Ecto neural progenitor cell (in vitro differentiated cells): ENCODE measurements around the gene FNDC3B.

Source experiments
- DNase-seq: peaks from one replicate; pipeline ENCODE4 v3.0.0-alpha.2; 2018; ENCODE audit warnings: low spot score

FNDC3B gene

DNA sequence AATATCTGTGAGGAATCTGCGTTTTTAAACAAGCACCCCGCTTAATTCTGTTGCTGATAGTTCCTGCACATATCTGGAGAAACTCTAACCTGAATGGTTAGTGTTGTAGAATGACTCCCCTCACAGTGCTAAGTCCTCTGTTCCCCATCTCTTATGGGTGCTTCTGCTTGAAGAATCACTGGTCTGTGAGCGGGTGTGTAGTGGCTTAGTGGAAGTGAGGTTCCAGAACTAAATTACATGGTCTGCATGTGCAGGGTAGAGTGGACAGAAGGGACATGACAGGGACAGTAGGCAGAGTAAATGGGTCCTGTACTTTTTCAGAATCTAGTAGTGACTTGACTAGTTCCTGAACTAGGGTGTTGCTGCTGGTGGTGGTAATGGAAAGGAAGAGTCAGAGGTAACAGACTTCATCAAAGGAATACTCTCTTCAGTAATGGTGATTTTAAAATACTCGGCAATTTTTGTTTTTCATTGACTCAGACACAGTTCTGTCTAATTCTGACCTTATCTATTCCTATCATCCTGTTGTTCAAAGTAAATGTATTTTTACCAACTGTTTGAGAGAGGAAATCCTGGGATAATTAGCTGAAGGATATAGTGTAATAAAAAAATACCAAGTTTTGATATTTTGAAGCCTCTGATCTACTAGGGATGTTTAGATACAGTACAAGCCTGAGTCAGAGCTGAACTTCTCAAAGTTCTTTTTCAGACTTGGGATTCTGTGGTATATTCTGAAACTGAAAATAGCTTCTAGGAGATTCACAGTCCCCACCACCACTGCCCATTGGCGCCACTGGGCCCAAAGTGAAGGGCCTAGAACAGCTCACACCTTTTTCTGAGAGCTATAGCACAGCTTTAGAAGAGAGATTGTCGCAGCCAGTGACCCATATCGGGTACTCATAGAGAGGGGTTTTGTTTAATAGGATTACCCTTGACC is 55.5 kb downstream of the FNDC3B start:
- no peak for DNase-seq

DNA sequence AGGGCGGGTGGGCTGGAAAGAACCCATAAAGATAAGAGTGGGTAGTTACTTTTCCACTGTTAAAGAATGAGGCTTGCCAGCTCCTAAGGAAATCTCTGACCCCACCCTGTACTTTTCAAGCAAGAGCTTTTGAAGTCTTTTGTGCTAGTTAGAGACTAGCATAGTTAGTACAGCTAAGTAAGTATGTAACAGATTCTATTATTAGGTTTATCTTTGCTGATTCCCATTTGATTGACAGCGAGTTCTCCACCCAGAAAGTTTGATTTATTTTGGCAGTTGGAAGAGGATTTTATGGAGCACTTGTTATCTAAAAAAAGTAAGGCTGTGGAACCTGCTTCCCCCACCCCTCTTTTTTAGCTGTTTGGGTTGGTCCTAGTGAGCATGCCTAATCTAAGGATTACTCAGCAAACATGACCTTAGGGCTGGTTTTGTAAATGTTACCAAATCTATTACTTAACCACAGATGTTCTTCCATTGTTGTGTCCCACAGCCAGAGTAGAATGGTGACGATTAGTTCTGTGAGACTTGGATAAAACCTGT is 57.6 kb downstream of the FNDC3B start:
- no peak for DNase-seq

DNA sequence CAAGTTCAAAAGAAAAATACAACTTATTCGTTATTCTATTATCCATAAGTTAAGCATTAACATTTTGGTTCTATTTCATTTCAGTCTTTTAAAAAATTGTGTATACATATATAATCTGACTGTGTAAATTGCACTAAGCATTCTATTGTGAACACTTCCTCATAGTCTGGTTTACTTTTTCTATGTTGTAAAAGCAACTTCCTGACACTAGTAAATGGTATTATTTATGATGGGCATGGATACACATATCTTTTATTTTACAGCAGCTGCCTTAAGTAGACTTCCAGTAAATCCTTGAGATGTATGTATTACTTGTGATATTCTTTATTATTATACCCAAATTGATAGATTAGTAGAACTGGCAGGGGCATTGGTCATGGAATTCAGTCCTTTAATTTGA is 58.2 kb downstream of the FNDC3B start:
- DNase-seq: no peak

DNA sequence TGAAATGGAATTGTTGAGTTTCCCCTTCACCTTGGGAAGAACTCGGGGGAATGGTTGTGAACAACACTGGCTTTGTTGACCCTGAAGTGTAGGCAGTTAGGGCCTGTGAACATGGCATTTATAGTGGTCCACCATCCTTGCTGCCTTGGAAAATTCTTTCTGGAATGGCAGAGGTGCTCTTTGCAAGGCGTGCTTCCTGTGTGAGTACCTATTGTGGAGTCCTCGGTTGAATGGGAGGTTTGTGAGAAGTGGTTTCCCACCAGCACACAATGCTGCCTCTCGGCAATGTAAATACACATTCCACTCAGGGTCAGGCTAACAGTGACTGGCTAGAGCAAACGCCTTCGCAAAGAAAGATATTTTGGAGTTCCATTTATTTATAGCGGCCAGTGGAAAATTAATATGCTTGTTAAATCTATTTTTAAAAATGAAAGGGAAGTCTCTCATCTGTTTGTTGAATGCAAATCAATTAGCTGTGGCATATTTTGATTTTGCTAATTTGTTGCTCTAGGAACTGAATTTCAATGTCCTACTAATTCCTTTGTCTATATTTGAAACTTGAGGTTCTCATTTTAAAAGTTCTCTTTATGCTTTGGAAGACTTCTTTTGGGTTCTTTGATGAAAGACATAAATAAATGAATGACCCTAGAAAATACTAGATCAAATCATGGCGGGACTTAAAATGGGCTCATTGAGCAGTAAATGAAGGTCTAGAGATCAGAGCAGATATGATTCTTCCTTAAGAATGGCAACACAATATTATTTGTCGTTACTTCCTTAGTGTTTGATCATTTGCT is 59.5 kb downstream of the FNDC3B start:
- no peak for DNase-seq

DNA sequence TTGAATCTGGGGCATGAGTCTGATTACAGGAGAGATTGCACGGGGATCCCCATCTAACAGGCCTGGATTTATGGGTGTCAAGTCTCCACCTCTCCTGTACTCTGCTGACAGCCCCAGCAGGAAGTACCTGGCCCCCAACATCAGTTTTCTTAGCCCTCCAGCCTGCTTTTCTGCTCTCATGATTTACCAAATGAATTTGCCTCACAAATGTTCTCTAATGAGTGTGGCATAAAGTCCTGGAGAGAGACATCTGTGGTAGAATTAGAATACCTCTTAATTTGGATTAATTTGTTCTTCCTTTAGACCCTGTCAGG is 60.1 kb downstream of the FNDC3B start:
- no peak for DNase-seq

DNA sequence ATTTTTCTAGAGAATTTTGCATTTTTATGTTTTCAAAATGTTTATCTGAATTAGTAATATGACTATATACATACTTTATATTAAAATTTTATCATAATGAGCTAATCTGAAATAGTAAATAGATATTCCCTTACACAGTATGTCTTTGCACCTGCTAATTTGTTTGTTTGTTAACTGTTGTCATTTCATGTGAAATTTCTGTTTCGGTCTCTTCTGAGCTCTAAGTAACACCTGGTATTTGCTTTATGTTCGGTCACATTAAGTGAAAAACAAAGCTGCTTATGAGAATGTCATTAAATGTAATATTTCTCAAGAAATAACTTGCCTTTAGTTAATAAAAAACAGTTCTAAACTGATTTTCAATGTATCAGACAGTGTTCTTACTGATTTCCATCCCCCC is 61.1 kb downstream of the FNDC3B start:
- DNase-seq: no peak

DNA sequence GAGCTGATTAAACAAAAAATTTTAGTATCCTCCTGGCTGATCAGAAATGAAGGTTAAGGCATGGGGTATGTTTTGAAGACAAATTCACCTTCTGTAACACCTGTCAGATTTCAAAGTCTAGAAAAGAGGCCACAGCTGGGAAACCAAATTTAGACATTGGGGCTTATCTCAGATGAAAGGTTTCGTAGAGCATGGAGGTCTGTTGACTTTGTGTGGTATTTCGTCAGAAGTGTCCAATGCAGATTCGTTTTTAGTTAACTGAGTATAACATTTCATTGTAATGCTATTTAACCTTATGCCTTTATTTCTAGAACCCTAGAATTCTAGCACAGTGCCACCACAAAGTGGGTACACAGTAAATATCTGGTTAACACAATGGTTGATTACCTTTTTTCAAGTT is 61.7 kb downstream of the FNDC3B start:
- DNase-seq: no peak

DNA sequence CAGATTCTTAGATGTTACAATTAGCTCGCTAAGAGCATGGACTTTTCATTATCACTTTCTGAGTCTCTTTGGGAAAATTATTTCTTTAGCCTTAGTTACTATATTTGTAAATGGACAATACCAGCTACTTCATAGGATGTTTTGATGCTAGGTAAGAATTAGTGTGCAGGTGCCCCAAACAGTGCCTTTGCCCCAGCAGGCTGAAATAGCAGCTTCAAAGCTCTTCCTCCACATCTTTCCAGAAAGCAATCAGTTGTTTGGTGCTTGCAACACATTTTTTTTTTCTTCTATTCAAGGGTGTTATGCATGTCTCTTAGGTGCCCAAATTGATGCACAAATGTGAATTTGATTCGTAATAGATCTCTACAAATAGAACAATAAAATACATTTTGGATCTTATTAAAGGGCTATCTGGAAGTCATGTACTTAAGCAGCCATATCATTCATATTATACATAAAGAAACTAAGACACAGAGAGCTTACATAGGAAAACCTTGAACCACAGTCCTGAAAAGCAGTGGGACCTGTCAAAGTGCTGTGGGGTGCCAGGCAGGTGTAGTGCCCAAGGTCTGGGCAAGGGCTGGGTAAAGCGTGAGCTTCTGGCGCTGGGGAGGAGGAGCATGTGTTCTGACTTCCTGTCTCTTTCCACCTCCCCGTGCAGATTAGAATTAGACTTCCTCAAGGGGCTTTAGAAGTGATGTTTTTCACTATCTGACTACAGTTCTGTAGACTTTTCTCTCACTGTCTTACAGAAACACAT is 62.9 kb downstream of the FNDC3B start:
- no peak for DNase-seq

DNA sequence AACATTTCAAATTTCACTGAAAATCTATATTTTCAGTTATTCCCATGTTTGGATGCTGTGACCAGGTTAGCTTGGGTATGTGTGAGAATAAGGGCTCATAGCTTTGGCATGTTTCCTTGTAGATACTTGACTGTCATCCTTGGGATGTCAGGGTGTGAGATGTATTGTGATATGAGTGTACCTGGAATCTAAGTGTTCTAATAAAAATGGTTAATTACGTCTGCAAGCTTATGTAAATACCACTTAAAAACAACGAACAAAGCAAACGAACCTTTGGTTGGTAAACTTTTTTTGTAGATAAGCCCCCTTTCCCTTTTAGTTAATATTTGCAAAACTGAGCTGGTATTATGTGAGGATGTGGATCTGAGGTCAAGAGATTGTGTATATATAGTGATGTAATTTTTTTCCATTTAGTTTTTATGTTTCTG is 63.5 kb downstream of the FNDC3B start:
- DNase-seq: no peak

DNA sequence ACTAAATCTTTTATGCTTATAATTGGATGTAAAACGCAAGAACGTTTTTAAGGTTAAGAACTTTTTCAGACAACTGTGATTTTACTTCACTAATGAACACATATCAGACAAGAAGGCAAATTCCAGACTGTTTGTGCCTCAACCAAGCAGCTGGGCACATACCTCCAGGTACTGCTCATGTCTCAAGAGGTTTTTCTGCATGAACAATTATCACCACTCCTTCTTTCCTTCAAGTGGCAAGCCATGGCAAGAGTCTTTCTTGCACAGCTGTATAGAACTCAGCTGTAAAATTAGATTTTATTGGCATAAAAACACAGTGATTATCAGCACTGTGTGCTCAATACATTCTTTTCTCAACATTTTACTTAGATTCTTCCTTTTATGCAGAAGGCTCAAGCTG is 64.3 kb downstream of the FNDC3B start:
- no peak for DNase-seq

DNA sequence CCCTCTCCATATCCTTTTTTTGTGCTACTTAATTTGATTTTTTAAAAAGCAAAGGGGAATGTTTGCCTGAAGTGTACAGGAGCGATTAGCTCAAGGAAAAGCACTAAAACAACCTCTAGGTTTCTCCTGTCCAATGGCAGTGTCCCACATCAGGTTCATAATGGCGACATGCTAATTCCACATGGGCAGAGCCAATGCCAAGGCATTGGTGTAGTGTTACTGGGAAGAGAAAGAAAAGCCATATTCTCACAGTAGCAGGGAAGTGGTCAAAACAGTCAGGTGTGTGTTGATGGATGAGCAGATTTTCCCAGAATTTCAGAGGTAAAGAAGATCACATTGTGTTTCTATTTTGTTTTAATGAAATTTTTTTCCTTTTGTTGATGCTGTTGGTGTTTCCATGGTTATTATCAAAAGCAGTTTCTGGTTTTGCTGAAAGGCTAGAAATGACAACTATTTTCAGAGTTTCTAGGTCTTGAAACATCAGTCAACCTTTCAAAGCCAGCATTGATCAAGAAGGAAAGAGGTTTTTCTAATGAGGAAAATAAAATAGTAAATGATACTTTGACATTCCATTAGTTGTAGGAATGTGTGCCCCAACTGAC is 65.2 kb downstream of the FNDC3B start:
- peak; percentile 61 for DNase-seq

DNA sequence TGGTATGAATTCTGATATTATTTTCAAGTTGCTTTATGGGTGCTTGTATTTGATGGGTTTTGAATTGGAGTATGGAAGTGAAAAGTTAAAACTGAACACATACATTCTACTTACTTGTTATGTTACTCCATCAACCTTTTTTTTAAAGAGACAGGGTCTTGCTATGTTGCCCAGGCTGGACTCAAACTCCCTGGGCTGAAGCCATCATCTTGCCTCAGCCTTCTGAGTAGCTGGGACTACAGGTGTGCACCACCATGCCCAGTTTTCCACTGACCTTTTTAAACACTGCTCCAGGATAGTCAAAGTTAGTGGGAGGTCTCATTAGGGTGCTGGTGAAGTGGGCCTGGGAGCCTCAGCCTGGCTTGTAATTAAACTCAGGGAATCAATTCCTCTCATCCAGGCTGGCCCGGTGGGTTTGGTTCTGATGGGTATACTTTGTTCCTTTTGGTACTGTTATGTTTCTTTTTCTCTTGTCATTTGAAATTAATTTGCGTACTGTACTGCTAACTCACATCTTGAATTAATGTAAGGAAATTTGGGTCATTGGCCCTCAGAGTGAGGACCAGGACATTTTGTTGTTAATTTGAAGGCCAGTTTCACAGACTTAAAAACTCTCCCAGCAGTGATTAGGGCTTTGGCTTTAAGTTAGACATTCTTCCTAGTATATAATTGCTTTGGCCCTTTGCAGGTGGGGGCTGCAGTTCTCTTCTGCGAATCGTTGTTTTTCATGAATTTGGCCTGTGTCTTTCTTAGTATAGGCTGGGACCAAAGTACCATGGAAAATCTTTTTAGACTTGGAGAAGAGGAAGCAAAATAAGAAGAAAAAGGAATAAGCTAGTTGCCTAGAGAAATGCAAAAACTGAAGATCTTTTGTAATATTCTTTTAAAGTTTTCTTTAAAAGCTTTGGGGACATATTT is 66.9 kb downstream of the FNDC3B start:
- DNase-seq: no peak

DNA sequence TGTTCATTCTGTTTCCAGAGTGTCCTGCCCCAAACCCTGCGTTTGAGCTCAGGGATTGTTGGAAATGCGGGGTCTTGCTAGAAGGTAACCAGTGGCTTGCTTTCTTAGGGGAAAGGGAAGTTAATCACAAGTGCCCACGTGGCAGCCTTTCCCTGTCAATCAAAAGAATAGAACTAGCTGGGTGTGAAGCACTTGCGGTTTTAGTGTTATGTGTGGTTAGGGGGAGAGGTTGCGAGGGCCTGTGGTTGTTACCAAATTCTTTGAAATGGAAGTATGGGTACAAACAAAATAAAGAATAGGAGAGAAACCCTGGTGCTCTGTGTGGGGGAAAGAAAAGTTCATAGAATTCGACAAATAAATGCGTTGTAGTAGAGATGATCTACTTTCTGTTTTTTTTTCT is 67.6 kb downstream of the FNDC3B start:
- DNase-seq: no peak

DNA sequence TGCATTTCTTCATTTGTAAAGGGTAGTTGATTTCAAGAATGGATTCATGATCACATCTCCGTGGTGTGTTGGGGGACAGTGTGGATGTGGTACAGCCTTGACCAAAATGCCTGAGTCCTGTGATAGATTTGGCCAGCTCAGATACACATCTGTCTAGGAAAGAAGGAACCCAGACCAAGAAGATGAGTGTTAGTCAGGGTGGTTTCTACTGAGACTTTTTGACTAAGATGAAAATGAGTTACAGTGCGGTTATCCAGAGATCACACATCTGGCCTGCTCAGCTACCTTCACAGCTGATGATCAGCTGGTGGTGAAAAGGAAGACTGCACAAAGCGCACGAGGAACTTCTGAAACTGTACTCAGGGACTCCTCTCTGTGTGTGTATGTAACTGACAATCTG is 68.0 kb downstream of the FNDC3B start:
- DNase-seq: no peak

DNA sequence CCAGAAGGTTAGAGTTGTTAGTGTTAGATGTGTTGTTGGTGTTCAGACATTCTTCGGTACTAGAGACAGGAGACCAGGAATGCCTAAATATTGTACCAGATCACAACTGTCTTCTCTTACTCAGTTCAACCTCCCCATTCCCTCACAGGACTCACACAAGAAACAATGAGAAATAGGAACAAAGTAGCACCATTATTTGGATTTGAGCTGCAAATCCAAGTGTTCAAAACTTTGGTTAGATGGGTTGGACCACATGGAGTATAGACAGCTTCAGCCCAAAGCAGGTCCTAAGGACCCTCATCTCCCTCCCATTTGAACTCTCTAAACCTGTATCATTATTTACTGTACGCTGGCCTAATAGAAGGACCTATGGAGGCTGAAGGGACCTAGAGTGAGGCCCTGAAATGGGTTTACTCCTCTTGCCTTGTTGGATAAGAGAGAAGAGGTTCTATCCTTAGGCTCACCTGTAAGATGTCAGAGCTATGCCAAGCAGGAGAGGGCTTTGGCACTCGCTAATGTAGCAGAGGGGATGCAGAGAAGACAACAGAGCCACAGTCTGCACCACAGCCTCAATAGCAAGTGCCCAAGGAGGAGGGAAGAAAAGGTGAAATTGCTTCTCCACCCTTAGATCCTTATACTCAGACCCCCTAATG is 70.9 kb downstream of the FNDC3B start:
- no peak for DNase-seq

DNA sequence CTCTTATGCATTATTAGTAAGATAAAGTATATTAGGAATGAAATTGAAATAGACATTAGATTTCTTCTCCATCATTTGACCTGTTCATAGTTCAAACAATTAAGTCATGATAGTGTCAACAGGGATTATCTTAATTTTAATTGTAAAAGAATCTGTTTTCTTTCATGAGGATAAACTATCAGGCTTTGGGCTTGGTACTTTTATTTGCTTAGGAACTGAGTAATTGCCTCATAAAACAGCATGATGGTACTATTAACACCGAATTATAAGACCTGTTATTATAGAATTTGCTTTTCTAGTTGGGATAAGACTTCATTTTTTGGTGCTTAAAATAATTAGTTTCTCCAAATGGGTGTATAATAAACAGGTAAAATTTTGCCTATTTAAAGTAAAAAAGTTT is 71.8 kb downstream of the FNDC3B start:
- DNase-seq: no peak

DNA sequence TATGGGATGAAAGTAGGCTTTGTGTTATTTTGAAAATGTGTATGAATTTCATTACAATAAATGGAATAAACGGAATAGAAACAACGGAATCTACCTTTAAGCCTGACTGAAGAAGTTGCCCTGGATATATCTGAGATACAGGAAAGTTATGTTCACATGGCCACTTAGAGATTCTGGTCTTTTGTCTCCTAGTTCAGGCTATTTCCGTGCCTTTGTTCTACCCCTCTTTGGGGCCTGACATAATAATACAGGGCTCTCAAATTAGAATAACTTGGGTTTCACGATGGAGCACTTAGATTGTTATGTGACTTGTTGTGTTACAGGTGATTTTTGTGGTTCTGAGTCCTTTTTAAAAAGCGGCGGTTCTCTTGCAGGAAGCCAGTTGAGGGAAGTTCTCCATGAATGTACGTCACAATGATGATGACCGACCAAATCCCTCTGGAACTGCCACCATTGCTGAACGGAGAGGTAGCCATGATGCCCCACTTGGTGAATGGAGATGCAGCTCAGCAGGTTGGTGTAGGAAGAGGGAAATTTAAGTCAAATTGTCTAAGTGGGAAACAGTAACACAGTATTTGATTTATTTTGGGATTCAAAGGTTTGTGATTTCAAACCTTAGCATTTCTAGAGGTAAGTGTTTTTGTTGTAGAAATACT is 72.8 kb downstream of the FNDC3B start:
- no peak for DNase-seq

DNA sequence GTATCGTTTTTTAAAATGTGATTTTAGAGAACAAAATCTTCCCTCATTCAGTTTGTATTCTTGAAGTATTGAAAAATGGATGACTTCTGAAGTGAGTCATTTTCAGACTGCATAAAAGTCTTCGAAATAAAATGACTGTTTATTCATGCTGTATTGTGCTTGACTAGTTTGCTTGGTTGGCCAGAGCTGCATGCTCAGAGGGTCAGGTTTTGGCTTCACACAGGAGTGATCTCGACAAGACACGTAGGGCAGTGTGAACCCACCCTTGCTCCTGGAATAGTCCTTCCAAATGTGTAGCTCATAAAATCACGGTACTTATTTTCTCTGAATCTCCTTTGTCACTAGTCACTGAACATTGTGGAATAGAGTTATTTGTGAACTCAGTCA is 73.3 kb downstream of the FNDC3B start:
- DNase-seq: no peak

DNA sequence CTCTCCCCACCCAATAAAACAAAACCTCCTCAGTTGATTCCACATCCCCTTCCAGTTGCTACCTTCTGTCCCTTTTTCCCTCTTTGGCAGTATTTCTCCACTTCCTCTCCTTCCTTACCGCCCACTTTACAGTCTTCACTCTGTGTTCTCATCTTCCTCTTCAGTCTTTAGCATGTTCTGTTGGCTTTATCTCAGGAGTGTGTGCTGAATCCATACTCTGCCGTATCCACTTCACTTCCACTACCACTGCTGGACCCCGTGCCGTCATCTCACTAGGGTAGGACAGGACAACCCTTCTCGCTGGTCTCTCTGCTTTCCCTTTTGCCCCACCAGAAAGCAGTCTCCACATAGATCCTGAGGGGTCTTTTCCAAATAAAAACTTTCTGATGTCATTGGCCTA is 74.3 kb downstream of the FNDC3B start:
- no peak for DNase-seq

DNA sequence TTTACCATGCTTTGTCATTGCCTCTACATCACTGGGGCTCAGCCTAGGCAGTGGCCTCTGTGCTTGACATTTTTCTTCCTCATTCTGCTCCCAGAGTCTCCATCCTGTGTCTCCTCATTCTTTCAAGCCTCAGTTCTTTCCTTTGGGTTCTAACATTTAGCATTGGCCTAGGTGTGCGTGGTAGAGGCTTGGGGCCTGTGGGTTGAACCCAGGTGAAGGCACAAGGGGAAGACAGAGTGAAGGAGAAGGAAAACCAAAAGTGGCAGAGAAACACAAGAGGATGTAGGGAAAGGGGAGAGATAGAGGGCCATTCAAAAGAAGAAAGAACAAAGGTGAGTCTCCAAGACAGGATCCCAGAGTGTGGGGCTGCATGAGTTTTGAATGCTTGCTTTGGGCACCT is 75.7 kb downstream of the FNDC3B start:
- DNase-seq: no peak
